HG03039 (cell line): ENCODE data around the gene HPDL.
A peak's percentile ranks its signal among the peaks of the same experiment; 100 is the strongest.

Source experiments
- ATAC-seq: cut with Tn5 transposase; IDR thresholded peaks from one replicate; pipeline ENCODE4 v1.9.1; 2021; ENCODE audit warnings: mild to moderate bottlenecking, moderate library complexity; ENCODE audit not compliant: unreplicated experiment

HPDL gene

GRCh38 chr1:45321444-45321843 is 5.3 kb upstream of the HPDL start:
- no peak for ATAC-seq

GRCh38 chr1:45322486-45323040 is 4.1 kb upstream of the HPDL start:
- no peak for ATAC-seq

GRCh38 chr1:45325851-45326506 is 716 bp upstream of the HPDL start:
- no peak for ATAC-seq

GRCh38 chr1:45327644-45328515 is 1.2 kb downstream of the HPDL start:
- no peak for ATAC-seq

- ATAC-seq: no peak
Observed at GRCh38 chr1:45328680-45329079, 2.0 kb downstream of the HPDL start.

GRCh38 chr1:45329445-45329844 is 2.8 kb downstream of the HPDL start:
- no peak for ATAC-seq

- ATAC-seq: no peak
Observed at GRCh38 chr1:45331436-45332345, 5.0 kb downstream of the HPDL start.

- ATAC-seq: no peak
Observed at GRCh38 chr1:45332346-45332720, 5.6 kb downstream of the HPDL start.

- no peak for ATAC-seq
Observed at GRCh38 chr1:45334308-45335245, 7.9 kb downstream of the HPDL start.

- ATAC-seq: no peak
Observed at GRCh38 chr1:45335855-45336324, 9.2 kb downstream of the HPDL start.

GRCh38 chr1:45337630-45338325 is 11.1 kb downstream of the HPDL start:
- ATAC-seq: no peak

- peak; percentile 85 for ATAC-seq
Observed at GRCh38 chr1:45339789-45340558, 13.3 kb downstream of the HPDL start, which contains the start of the genes MUTYH and TOE1. MUTYH (minus strand) TSS chr1:45340440; CDS start chr1:45334505, 5,935 bp downstream. TOE1 (plus strand) TSS chr1:45340170; CDS start chr1:45340253, 83 bp downstream.

GRCh38 chr1:45340816-45341466 is 14.2 kb downstream of the HPDL start:
- no peak for ATAC-seq

GRCh38 chr1:45344499-45344898 is 17.8 kb downstream of the HPDL start:
- no peak for ATAC-seq

- ATAC-seq: no peak
Observed at GRCh38 chr1:45345014-45345413, 18.3 kb downstream of the HPDL start.

GRCh38 chr1:45346473-45346872 is 19.8 kb downstream of the HPDL start:
- no peak for ATAC-seq

GRCh38 chr1:45348020-45348419 is 21.3 kb downstream of the HPDL start:
- no peak for ATAC-seq

- ATAC-seq: no peak
Observed at GRCh38 chr1:45348609-45348965, 21.9 kb downstream of the HPDL start.
